Measurements from ENCODE around the gene RHOJ. TPM values are rescaled to one million over a fixed set of nuclear protein-coding genes. Genes with fewer than 3 reads are reported as not detected.

RHOJ gene
- total and polyA plus RNA-seq, 2 of the 4 experiments (the other 2 are of a cell fraction): 9.5 to 33.9 TPM

DNA sequence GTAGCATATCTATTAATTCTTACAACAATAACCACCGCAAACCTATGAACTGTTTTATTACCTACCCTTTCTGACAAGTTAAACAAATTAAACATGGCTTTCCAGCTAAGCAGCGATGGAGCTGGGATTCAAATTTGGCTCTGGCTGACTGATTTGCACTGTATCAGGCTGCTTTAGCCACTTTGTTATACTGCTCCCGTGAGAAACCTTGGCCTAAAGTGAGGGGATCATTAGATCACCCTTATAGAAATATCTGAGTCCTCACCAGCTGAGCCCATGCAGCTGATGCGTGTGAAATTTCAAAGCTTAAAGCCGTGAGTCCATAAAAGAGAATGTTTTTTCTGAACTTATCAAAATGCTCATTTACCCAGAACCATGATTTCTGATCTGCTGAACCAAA, 122.6 kb downstream of the RHOJ start:
- H2BK5ac ChIP-seq (ENCODE audit: low read depth, low read length, poor library complexity, severe bottlenecking): no peak overlapping the region
- dilution Hi-C loops (cut with HindIII; ENCODE audit: low sequenced_read_pairs, unreplicated experiment) (no loop called here), in situ Hi-C loops (cut with MboI; ENCODE audit: low sequenced_read_pairs) (no loop called here), intact Hi-C loops (cut with micrococcal nuclease) (no loop called here)
- ATAC-seq (ENCODE audit: low read depth) (no peak), DNase-seq (no peak)
- TF ChIP-seq, protein P1, sequence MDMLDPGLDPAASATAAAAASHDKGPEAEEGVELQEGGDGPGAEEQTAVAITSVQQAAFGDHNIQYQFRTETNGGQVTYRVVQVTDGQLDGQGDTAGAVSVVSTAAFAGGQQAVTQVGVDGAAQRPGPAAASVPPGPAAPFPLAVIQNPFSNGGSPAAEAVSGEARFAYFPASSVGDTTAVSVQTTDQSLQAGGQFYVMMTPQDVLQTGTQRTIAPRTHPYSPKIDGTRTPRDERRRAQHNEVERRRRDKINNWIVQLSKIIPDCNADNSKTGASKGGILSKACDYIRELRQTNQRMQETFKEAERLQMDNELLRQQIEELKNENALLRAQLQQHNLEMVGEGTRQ (IDR thresholded peaks at IDR 0.05; ENCODE audit: low read depth, low read length): no peak
- H3K9me3 ChIP-seq (ENCODE audit: control insufficient read depth, insufficient read depth, low read length): no peaks in the 10 kb centered on the region
- no peak overlapping the region for H3K14ac ChIP-seq (replicated peaks; ENCODE audit: low read depth, low read length)
- H2AFZ ChIP-seq (replicated peaks; ENCODE audit: low read length, poor library complexity): no peak overlapping the region
- no peak overlapping the region for H3K4ac ChIP-seq (ENCODE audit: low read depth, low read length)
- H3K56ac ChIP-seq (ENCODE audit: extremely low read depth, insufficient read depth, low read length): no peak overlapping the region
- no peak overlapping the region for H3K18ac ChIP-seq (ENCODE audit: low read depth, low read length)
- H3K23ac ChIP-seq (ENCODE audit: low read depth, low read length): no peak overlapping the region
- ChIA-PET POLR2A (ENCODE audit: unreplicated experiment) (no interaction called here), CTCF (no interaction called here)
- no peaks in the 10 kb centered on the region for H3K9me1 ChIP-seq (ENCODE audit: insufficient read depth, low read length)
- no peaks in the 10 kb centered on the region for H3K79me1 ChIP-seq (ENCODE audit: low read depth in 1 of 2, low read length in 2 of 2)
- no TSS peak for BruUV-seq (replicated peaks)
- H4K20me1 ChIP-seq (ENCODE audit: insufficient read depth, low read length): no peaks in the 10 kb centered on the region
- WGBS, 2 experiments (ENCODE audit: extremely low coverage in 2 of 2, insufficient read length in 1 of 2): 87% methylated on average over 3 of the region's 5 CpGs; no CpG with 5 or more reads in 1 of the 2 experiments
- no peak overlapping the region for H3K4me2 ChIP-seq (ENCODE audit: low read depth, low read length)
- no peak overlapping the region for H4K8ac ChIP-seq (ENCODE audit: low read depth in 2 of 2, low read length in 2 of 2)
- no peak overlapping the region for H2AK9ac ChIP-seq (replicated peaks; ENCODE audit: low read depth, low read length, poor library complexity)
- H2BK120ac ChIP-seq (ENCODE audit: low read depth, low read length): no peak overlapping the region
- H2BK20ac ChIP-seq (ENCODE audit: low read depth, low read length): no peak overlapping the region
- H3K9ac ChIP-seq (ENCODE audit: low read depth, low read length): no peak overlapping the region
- peaks cover 6% of the 10 kb centered on the region for H3K27me3 ChIP-seq (ENCODE audit: control insufficient read depth, insufficient read depth, low read length)
- H3K4me1 ChIP-seq (ENCODE audit: control insufficient read depth, insufficient read depth, low read length): no peaks in the 10 kb centered on the region
- no peaks in the 10 kb centered on the region for H3K36me3 ChIP-seq (ENCODE audit: control insufficient read depth, insufficient read depth, low read length)
- H3K27ac ChIP-seq (ENCODE audit: insufficient read depth, low read length): no peak overlapping the region
- H3K4me3 ChIP-seq (ENCODE audit: insufficient read depth, low read depth, low read length): no peak overlapping the region
- no peak overlapping the region for H4K5ac ChIP-seq (ENCODE audit: low read depth, low read length)
- H2BK15ac ChIP-seq (ENCODE audit: low read depth, low read length): no peak overlapping the region
- no peak overlapping the region for H4K91ac ChIP-seq (ENCODE audit: insufficient read depth, low read depth, low read length)
- no peak overlapping the region for H2AK5ac ChIP-seq (ENCODE audit: low read depth, low read length)

All from IMR-90 (cell line).